HCT116 (cell line): Measurements from ENCODE around the gene ACP5.

ENCODE experiments used
- TF ChIP-seq, protein P1 (sequence below): IDR thresholded peaks from 2 replicates; pipeline ENCODE4 v1.6.1; 2011; ENCODE audit warnings: mild to moderate bottlenecking, low read length, moderate library complexity; ENCODE audit not compliant: insufficient replicate concordance; ENCODE audit errors: extremely low read depth
- TF ChIP-seq, protein P2 (sequence below), 3 experiments: fragments of 200-600 bp in 1 of 3; sonication (generic) in 1 of 3; IDR thresholded peaks in 2 of 3; conservative IDR thresholded peaks in 1 of 3; 2 replicates each; pipeline ENCODE4 v1.5.1; 2012 to 2017; ENCODE audit warnings: low read depth in 2 of 3, low read length in 2 of 3, antibody characterized with exemption in 1 of 3, borderline replicate concordance in 1 of 3, control low read depth in 1 of 3, mild to moderate bottlenecking in 1 of 3, mixed read lengths in 1 of 3, mixed run types in 1 of 3, moderate library complexity in 1 of 3; ENCODE audit not compliant: insufficient read depth in 1 of 3

DNA sequence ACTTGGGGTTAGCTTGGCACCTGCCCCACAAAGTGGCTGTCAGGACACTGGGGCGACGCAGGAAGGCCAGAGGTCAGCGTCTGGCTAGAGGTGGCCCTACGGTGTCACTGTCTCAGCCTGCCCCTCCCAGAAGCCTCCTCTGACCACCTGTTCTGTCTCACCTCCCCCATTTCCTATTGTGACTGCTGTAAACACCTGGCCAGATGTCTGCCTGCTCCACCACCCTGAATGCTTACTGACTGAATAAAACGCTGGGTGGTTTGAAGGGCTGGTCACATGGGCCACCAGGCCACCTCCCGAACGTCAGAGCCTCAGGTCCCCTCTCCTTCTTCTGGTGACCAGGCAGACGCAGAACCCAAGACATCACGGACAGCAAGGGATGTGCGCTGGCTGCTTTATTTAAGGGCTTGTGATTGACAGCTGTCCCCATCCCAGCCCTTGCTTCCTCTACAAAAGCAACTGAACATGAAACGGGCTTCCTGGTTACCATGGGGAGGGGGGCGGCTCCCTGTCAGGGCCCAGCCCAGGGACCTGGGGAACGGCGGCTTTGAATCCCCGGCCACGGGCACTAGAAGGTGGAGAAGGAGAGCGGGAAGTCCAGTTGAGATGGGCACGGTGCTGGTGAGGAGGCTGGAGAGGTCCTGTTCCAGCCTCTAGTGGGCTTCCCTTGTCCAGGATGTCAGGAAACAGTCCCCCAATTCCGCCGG, 24.6 kb downstream of the ACP5 start:
- TF ChIP-seq, protein P1, sequence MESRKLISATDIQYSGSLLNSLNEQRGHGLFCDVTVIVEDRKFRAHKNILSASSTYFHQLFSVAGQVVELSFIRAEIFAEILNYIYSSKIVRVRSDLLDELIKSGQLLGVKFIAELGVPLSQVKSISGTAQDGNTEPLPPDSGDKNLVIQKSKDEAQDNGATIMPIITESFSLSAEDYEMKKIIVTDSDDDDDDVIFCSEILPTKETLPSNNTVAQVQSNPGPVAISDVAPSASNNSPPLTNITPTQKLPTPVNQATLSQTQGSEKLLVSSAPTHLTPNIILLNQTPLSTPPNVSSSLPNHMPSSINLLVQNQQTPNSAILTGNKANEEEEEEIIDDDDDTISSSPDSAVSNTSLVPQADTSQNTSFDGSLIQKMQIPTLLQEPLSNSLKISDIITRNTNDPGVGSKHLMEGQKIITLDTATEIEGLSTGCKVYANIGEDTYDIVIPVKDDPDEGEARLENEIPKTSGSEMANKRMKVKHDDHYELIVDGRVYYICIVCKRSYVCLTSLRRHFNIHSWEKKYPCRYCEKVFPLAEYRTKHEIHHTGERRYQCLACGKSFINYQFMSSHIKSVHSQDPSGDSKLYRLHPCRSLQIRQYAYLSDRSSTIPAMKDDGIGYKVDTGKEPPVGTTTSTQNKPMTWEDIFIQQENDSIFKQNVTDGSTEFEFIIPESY: no peak
- TF ChIP-seq, protein P2, sequence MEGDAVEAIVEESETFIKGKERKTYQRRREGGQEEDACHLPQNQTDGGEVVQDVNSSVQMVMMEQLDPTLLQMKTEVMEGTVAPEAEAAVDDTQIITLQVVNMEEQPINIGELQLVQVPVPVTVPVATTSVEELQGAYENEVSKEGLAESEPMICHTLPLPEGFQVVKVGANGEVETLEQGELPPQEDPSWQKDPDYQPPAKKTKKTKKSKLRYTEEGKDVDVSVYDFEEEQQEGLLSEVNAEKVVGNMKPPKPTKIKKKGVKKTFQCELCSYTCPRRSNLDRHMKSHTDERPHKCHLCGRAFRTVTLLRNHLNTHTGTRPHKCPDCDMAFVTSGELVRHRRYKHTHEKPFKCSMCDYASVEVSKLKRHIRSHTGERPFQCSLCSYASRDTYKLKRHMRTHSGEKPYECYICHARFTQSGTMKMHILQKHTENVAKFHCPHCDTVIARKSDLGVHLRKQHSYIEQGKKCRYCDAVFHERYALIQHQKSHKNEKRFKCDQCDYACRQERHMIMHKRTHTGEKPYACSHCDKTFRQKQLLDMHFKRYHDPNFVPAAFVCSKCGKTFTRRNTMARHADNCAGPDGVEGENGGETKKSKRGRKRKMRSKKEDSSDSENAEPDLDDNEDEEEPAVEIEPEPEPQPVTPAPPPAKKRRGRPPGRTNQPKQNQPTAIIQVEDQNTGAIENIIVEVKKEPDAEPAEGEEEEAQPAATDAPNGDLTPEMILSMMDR (IDR thresholded peaks at IDR 0.05 in 2 of 3, conservative IDR thresholded peaks at IDR 0.05 in 1 of 3; ENCODE audit: borderline replicate concordance in 1 of 3, insufficient read depth in 1 of 3, low read depth in 2 of 3, low read length in 2 of 3): no peak
